Measurements from ENCODE around the gene LRRC25. TPM values are rescaled to one million over a fixed set of nuclear protein-coding genes. Genes with fewer than 3 reads are reported as not detected.

LRRC25 gene
- total RNA-seq, 1 donor from 2014 or later = 3.9 TPM

- H3K4me1 ChIP-seq = peaks cover 90% of the 10 kb centered on the region
- no peaks in the 10 kb centered on the region for H3K27me3 ChIP-seq
- no peak for DNase-seq (ENCODE audit: extremely low spot score in 2 of 2)
- H3K4me3 ChIP-seq = peak overlapping the region; percentile 66 to 76
- no peaks in the 10 kb centered on the region for H3K36me3 ChIP-seq
- intact Hi-C loops (cut with DNase I) = no loop called here
- no peaks in the 10 kb centered on the region for H3K9me3 ChIP-seq
- no peak for TF ChIP-seq POLR2A (IDR thresholded peaks at IDR 0.05)
- no peak for TF ChIP-seq POLR2AphosphoS5 (IDR thresholded peaks at IDR 0.05; ENCODE audit: insufficient read depth in 1 of 2, low read depth in 1 of 2)
- TF ChIP-seq CTCF (IDR thresholded peaks at IDR 0.05) = no peak
- H3K27ac ChIP-seq = peak overlapping the region; percentile 97
Measured at GRCh38 chr19:18420930-18421329, 23.5 kb upstream of the LRRC25 start.

- intact Hi-C loops (cut with DNase I) = no loop called here
- Histone ChIP-seq H3K9me3 (no peaks in the 10 kb centered on the region), H3K27ac (peak overlapping the region; percentile 97), H3K27me3 (no peaks in the 10 kb centered on the region), H3K4me3 (peak overlapping the region; percentile 66 to 76), H3K36me3 (no peaks in the 10 kb centered on the region), H3K4me1 (peaks cover 90% of the 10 kb centered on the region)
- no peak for TF ChIP-seq CTCF (IDR thresholded peaks at IDR 0.05)
- TF ChIP-seq POLR2AphosphoS5 (IDR thresholded peaks at IDR 0.05; ENCODE audit: insufficient read depth in 1 of 2, low read depth in 1 of 2) = peak in 1 of 2 donors; percentile 48
- TF ChIP-seq POLR2A (IDR thresholded peaks at IDR 0.05) = no peak
- DNase-seq (ENCODE audit: extremely low spot score in 2 of 2) = no peak
Measured at GRCh38 chr19:18419699-18420460, 22.5 kb upstream of the LRRC25 start.

- H3K4me3 ChIP-seq = peak within 1 kb of the TSS; percentile 66 to 76
- intact Hi-C loops (cut with DNase I) = no loop called here
- H3K4me1 ChIP-seq = peaks cover 93% of the 10 kb centered on the region
- peak within 1 kb of the TSS; percentile 97 for H3K27ac ChIP-seq
- H3K9me3 ChIP-seq = no peaks in the 10 kb centered on the region
- DNase-seq (ENCODE audit: extremely low spot score in 2 of 2) = no peak
- H3K27me3 ChIP-seq = no peaks in the 10 kb centered on the region
- no peak for TF ChIP-seq CTCF (IDR thresholded peaks at IDR 0.05)
- TF ChIP-seq POLR2A (IDR thresholded peaks at IDR 0.05) = peak in 1 of 2 donors; percentile 62
- TF ChIP-seq POLR2AphosphoS5 (IDR thresholded peaks at IDR 0.05; ENCODE audit: insufficient read depth in 1 of 2, low read depth in 1 of 2) = no peak
- no peaks in the 10 kb centered on the region for H3K36me3 ChIP-seq
Measured at GRCh38 chr19:18419195-18419698, 21.8 kb upstream of the LRRC25 start, which contains the start of gene SSBP4. Gene SSBP4 (plus strand): TSS chr19:18419398. CDS start chr19:18419649, 251 bp downstream.

GRCh38 chr19:18418483-18419194 is 21.2 kb upstream of the LRRC25 start:
- no peaks in the 10 kb centered on the region for H3K36me3 ChIP-seq
- H3K4me1 ChIP-seq = peaks cover 89% of the 10 kb centered on the region
- no peaks in the 10 kb centered on the region for H3K27me3 ChIP-seq
- peak overlapping the region; percentile 97 for H3K27ac ChIP-seq
- no peak for DNase-seq (ENCODE audit: extremely low spot score in 2 of 2)
- TF ChIP-seq POLR2AphosphoS5 (IDR thresholded peaks at IDR 0.05; ENCODE audit: insufficient read depth in 1 of 2, low read depth in 1 of 2) = peak in 1 of 2 donors; percentile 13
- TF ChIP-seq CTCF (IDR thresholded peaks at IDR 0.05) = no peak
- TF ChIP-seq POLR2A (IDR thresholded peaks at IDR 0.05) = no peak
- intact Hi-C loops (cut with DNase I) = no loop called here
- peak overlapping the region; percentile 66 to 76 for H3K4me3 ChIP-seq
- no peaks in the 10 kb centered on the region for H3K9me3 ChIP-seq
